GM18505 (cell line): ENCODE results near the gene MIOX.

Source experiments
- ATAC-seq: cut with Tn5 transposase; IDR thresholded peaks from one replicate; pipeline ENCODE4 v1.9.1; 2021; ENCODE audit not compliant: unreplicated experiment
- POLR2A ChIP-seq: IDR thresholded peaks from 4 replicates; pipeline ENCODE4 v1.6.1; 2011; ENCODE audit warnings: borderline replicate concordance; ENCODE audit not compliant: insufficient read depth, insufficient read length; ENCODE audit errors: extremely low read depth

The MIOX gene

DNA sequence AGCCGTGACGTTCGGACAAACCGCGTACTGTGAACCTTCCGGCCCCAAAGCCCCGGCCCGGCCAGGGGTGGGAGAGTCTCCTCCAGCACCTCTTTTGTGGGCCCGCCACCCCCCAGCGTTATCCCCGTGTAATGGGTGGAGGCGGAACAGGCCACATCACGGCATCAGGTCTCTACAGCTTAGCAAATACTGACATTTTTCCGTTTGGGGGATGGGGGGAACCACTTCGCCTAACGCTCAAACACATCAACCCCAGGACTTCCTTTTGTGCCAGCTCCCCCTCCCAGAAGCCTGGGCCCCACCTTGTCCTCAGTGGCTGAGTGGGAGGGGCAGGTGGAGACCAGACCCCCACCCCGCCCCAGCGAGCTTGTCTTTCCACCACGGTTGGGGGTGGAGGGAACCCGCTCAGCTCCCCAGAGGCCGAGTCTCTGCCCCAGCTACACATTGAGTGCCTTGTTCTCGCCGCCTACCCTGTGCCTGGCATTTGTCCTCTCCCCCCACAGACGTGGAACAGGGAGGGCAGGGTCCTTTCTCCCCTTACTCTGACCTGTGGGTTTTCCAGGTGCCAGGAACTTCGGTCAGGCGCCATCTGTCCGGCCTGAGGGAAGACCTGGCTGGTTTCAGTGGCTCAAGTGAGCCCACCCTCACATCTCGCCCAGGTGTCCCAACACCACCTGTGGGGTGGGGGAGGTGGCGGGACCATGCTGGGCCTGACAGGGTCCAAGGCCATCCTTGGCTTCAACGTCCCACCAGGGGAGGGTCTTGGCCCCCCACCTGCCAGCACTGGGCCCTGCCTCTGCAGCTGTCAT, 41.4 kb upstream of the MIOX start:
- no peak for ATAC-seq
- TF ChIP-seq POLR2A, result no peak

DNA sequence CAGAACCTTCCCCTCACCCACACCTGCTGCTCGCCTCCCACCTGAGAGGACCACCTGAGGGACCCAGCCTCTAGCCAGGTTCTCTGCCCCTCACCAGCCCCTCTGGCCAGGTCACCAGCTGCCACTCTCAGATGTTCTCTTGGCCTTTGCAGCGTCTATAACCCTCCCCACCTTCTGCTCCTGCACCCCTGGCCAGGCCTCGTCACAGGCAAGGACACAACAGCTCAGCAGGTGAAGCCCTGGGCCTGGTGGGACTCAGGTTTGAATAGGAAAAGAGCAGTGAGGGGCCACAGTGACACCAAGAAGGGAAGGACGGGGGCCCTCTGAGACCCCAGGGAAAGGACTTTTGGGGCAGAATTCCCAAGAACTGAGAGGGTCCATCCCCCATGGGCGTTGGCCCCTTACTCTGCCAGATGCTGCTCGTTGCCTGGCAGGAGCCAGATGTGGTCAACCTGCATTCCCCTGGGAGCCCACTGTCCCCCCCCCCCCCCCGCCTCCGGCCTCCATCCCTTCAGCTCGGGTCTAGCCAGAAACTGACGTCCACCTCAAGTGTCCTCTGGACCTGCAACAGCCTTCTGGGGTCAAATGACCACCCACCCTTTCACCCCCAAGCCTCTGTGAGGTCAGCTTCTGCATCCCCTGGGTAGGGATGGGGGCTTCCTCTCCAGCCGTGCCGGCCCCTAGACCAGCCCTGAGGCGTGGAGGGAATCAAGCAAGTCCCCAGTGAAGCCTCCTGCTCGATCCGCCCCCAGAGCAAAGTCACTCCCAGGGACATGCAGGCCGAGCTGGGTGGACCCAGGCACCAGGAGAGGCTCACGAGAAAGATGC, 40.6 kb upstream of the MIOX start:
- ATAC-seq, result no peak
- no peak for TF ChIP-seq POLR2A

DNA sequence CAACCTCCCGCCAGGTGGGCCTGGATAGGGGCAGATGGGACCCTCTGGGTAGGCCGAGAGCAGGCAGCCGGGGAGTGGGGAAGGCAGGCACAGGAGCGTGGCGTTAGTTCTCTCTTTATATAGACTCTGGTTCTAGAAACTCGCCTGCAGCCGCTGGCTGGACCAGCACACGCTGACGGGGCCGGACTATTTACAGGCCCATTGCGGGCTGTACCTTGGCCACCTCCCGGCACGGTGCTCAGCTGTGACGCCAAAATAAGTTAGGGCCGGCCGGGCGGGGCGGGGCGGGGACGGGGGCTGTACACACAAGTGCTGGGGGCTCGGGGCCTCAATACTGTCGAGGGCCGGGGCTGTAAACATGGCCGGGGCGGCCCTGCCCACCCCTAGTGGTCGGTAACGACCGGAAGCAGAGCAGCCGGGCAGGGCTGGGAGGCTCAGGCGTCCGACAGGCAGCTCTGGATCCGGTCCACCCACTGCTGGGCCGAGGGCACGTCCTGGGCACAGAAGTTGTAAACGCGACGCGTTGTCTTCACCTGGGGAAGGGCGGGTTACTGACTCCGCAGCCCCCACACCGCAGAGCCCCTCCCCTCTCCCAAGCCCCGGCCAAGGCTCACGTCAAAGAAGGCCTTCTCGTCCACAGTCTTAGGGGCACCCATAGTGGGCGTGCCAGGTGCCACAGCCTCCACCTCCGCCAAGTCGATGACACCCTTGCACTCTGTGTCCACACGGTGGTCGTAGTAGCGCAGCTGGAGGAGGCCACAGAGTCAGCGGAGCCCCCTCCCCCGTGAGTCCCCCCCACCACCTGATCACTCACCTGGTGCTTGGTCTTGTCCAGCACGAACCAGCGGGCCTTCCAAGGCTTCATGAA, 39.7 kb upstream of the MIOX start:
- no peak for ATAC-seq
- TF ChIP-seq POLR2A, result no peak

DNA sequence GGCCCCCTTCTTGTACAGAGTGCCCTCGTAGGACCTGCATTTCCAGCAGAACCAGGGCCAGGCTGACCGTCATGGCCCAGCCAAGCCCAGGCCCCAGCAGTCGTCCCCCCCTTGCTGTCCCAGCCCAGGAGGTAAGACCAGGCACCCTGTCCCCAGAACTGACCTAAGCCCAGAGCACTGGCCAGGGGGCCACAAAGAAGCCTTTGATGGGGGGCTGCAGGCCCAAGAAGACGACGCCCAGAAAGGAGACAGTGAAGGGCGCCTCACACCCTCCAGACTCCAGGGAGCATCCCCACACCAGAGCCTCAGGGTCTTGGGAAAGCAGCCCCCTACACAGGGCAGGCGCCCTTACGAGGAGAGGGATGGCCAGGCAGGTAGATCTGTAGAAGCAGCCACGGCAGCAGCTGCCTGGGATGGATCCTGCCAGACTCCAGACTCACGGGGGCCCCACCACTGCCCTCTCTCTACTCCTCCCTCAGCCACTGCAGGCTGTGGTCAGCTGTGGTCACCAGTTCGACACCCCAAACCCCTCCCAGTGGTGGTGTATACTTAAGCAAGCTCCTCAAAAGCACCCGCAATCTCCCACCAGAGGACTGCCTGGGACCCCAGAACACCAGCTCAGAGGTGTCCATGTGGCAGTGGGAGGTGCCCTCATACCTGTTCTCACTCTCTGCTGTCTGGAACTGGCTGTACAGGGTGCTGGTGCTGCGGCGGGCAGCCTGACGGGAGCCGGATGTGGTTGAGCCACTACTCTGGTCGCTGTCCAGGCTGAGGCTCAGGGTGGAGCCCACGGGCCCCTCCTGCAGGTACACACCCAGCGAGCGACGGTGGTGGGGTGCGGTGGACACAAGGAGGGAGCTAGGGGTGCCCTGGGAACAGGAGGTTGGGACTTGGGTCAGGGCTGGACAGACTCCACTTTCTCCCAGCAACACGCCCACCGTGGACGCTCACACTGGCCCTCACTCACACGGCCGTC, 38.8 kb upstream of the MIOX start:
- no peak for ATAC-seq
- TF ChIP-seq POLR2A, result no peak

DNA sequence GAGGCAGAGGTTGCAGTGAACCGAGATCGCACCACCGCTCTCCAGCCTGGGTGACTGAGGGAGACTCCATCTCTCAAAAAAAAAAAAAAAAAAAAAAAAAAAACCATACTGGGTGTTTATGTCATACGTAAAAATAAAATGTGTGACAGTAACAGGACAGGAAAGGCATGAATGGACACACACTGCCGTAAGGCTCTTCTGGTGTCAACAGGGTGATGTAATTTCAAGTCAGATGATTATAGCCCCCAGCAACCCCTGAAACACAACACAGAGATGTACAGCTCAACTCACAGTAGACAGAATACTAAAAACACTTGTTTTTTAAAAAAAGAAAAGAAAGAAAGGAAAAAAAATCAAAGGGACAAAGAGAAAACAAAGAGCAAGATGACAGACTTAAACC, 34.0 kb upstream of the MIOX start:
- ATAC-seq, result no peak
- TF ChIP-seq POLR2A, result no peak

DNA sequence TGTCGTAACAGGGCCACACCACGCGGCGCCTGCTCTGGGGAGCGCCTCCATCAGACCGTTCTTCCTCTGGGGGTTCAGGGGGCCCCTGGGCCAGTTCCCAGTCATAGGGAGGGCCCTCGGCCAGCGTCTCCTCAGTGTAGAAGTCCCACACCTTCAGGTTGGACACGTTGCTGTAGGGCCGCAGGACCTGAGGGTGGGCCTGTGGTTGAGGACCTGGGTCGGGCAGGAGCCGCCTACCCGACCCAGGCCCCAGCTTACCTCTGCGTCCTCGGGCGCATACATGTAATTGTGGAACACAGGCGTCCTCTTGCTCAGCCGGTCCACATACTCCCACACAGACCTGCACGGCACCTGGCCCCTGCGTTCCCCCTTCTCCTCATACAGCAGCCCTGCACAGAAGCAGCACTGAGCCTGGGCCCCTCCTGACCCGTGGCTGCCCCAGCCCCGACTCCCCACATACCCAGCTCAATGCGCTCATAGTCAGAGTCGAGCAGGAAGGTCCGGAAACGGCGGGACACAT, 32.0 kb upstream of the MIOX start:
- no peak for ATAC-seq
- no peak for TF ChIP-seq POLR2A

DNA sequence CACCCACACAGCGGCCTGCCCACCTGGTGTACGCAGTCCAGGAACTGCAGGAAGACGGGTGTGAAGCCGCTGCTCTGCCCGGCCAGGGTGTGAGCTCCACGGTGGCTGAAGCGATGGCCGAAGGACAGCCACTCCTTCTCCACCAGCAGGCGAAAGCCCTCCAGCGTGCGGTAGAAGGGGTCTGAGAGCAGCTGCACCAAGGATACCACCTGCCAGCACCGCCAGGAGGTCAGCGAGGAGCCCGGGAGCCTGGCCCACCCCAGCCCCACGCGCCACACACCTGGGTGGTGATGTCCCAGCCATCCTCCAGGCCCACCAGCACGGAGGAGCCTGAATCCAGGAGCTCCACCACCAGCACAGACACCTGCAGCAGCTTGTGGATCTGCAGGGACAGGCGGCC, 31.5 kb upstream of the MIOX start:
- TF ChIP-seq POLR2A, result no peak
- no peak for ATAC-seq

DNA sequence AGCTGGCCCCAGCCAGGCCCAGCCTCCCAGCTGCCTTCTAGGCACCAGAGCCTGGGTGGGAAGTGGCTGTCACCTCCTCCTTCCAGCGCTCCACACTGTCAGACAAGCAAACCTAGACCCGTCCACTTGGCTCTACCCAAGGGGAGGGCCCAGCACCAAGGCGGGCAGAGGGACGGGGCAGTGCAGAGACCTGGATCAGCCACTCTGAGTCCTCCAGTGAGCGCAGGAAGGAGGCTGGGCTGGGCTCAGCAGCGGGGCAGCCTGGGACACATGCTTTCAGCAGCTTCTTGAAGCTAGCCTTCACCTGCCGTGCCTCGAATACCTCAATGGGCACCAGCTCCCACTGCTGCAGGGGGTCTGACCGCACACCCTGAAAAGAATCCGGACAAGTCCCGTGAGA, 30.6 kb upstream of the MIOX start:
- no peak for TF ChIP-seq POLR2A
- no peak for ATAC-seq

DNA sequence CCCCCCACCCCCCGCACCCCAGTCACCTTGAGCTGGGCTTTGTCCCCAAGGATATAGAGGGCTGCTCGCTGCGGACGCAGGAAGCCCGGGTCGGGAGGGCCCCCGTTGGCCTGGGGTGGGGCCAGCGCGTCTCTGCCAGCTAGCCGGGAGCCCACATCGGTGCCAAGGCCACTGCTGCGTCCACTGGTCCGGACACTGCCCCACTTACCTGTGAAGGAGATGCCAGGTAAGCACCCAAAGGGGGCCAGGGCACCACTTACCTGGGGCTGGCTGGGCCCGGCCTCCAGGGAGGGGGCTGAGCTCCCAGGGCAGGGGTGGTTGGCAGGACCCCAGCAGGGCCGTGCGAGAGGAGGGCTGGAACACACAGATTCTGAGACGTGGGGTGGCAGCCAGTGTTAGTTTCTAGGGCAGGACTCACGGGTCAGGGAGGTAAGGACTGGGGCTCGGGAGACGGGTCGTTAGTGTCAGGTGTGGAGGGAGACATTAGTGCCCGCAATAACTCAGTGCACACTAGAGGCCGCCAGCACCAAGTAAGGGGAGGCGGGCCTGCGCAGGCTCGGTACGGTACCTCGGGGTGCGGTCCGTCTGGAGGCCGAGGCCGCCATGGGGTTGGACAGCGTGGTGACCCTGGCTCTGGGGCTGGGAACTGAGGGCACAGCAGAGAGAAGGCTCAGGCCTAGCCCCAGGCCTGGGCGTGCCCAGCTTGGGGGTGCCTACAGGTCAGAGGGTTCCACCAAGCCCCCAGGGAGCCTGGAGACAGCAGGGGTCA, 30.0 kb upstream of the MIOX start:
- no peak for TF ChIP-seq POLR2A
- ATAC-seq, result no peak

DNA sequence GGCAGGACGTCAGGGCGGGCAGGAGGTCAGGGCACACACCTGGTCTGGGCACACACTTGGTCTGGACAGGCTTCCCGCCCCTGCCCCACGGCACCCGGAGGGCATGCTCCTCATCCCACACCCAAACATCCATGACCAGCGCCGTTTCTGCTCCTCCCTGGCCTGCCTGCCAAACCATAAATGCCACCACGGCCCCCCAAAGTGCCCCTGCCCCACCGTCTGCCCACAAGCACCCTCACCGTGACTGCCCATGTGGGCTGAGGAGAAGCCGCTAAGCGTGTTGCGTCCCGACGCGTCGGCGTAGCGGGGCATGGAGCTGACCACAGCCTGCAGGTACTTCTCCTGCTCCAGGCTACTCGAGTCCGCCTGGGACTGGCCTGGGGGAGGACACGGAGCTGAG, 27.6 kb upstream of the MIOX start:
- TF ChIP-seq POLR2A, result no peak
- ATAC-seq, result no peak

DNA sequence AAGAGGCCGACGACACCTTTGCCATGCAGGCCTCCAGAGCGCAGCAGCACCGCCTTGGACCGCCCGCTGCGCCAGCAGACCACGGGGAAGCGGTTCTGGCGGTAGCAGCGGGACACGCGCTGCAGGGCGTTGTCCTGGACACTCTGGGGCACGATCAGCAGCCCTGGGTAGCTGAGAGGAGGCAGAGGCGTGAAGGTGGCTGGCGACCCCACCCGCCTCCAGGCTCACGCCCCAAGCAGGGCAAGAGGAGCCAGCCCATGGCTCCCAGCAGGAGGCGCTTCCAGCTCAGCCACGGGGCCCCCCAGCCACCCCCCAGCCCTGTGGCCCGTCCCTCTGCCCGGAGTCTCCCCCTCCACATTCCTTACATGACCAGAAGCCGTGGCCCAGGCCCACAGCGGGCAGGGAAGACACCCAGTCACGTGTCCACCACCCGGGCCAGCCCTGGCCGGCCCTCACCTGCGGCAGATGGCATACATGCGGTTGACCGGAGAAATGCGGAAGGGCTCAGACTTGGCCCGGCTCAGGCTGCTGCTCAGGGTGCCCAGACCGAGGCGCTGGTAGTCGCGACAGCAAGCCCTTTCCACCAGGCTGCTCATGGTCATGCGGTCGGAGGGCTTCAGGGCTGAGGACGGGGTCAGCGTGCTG, 27.0 kb upstream of the MIOX start:
- no peak for TF ChIP-seq POLR2A
- ATAC-seq, result no peak

DNA sequence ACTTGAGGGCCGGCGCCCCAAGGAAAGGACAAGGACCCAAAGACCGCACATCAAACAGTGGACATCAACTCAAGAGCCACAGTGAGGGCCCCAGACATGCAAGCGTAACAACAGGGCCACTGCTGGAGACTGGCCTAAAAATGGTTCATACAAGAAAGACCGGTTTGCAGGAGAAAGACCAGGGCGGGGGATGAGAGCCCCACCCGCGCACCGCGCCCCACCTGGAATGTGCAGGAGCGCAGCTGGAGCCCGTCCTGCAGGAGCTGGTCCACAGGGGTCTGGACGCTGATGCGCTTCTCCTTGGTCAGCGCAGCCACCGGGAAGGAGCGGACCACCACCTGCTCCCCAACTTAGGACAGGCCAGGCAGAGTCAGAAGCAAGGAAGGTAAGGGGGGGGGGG, 25.7 kb upstream of the MIOX start:
- TF ChIP-seq POLR2A, result no peak
- ATAC-seq, result no peak

DNA sequence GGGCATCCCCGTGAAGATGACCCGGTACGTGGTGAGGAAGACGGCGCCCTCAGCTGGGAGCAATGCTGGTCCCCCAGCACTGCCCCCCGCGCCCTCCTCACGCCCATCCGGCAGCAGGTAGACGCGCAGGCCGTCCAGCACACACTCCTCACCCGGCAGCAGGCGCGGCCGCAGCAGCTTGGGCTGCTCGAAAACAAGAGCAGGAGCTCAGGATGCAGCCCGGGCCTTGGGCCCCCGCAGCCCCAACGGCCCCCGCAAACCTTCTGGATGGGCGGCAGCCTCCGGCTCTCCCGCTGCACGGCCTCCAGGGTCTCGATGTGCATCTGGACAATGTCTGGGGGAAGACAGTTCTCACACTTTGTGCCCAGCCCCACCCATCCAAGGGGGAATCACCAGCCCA, 25.1 kb upstream of the MIOX start:
- no peak for ATAC-seq
- no peak for TF ChIP-seq POLR2A
